ENCODE measurements around the gene MYO1B. TPM values are rescaled to one million over a fixed set of nuclear protein-coding genes. Genes with fewer than 3 reads are reported as not detected.
A peak's percentile ranks its signal among the peaks of the same experiment; 100 is the strongest.

MYO1B gene
- polyA plus RNA-seq, 4 donors, result 101 to 126 (median 119) TPM

GRCh38 chr2:191318037-191318728, 73.0 kb downstream of the MYO1B start:
- DNase-seq (ENCODE audit: low read depth in 4 of 4, low spot score in 3 of 4), result no peak

GRCh38 chr2:191318729-191319078, 73.5 kb downstream of the MYO1B start:
- peak in 1 of 4 donors; percentile 24 for DNase-seq (ENCODE audit: low read depth in 4 of 4, low spot score in 3 of 4)

GRCh38 chr2:191319186-191319585, 74.0 kb downstream of the MYO1B start:
- DNase-seq (ENCODE audit: low read depth in 4 of 4, low spot score in 3 of 4), result no peak

GRCh38 chr2:191320881-191321280, 75.7 kb downstream of the MYO1B start:
- no peak for DNase-seq (ENCODE audit: low read depth in 4 of 4, low spot score in 3 of 4)

- no peak for DNase-seq (ENCODE audit: low read depth in 4 of 4, low spot score in 3 of 4)
These were observed 76.9 kb downstream of the MYO1B start for GRCh38 chr2:191321861-191322662.

- no peak for DNase-seq (ENCODE audit: low read depth in 4 of 4, low spot score in 3 of 4)
These were observed 77.8 kb downstream of the MYO1B start for GRCh38 chr2:191322828-191323506.

GRCh38 chr2:191325651-191326365, 80.6 kb downstream of the MYO1B start:
- DNase-seq (ENCODE audit: low read depth in 4 of 4, low spot score in 3 of 4), result no peak

GRCh38 chr2:191327484-191327883, 82.3 kb downstream of the MYO1B start:
- no peak for DNase-seq (ENCODE audit: low read depth in 4 of 4, low spot score in 3 of 4)

GRCh38 chr2:191328150-191328809, 83.1 kb downstream of the MYO1B start:
- no peak for DNase-seq (ENCODE audit: low read depth in 4 of 4, low spot score in 3 of 4)

- no peak for DNase-seq (ENCODE audit: low read depth in 4 of 4, low spot score in 3 of 4)
These were observed 84.6 kb downstream of the MYO1B start for GRCh38 chr2:191329841-191330240.

- no peak for DNase-seq (ENCODE audit: low read depth in 4 of 4, low spot score in 3 of 4)
These were observed 88.7 kb downstream of the MYO1B start for GRCh38 chr2:191333911-191334357.

GRCh38 chr2:191335875-191336464, 90.8 kb downstream of the MYO1B start:
- DNase-seq (ENCODE audit: low read depth in 4 of 4, low spot score in 3 of 4), result no peak

- DNase-seq (ENCODE audit: low read depth in 4 of 4, low spot score in 3 of 4), result no peak
These were observed 96.2 kb downstream of the MYO1B start for GRCh38 chr2:191341436-191341835.

GRCh38 chr2:191343796-191344338, 98.7 kb downstream of the MYO1B start:
- no peak for DNase-seq (ENCODE audit: low read depth in 4 of 4, low spot score in 3 of 4)

GRCh38 chr2:191345788-191346187, 100.6 kb downstream of the MYO1B start:
- no peak for DNase-seq (ENCODE audit: low read depth in 4 of 4, low spot score in 3 of 4)

GRCh38 chr2:191347154-191347553, 102.0 kb downstream of the MYO1B start:
- DNase-seq (ENCODE audit: low read depth in 4 of 4, low spot score in 3 of 4), result no peak

GRCh38 chr2:191347881-191348280, 102.7 kb downstream of the MYO1B start:
- DNase-seq (ENCODE audit: low read depth in 4 of 4, low spot score in 3 of 4), result no peak

GRCh38 chr2:191349990-191350389, 104.8 kb downstream of the MYO1B start:
- DNase-seq (ENCODE audit: low read depth in 4 of 4, low spot score in 3 of 4), result no peak

- DNase-seq (ENCODE audit: low read depth in 4 of 4, low spot score in 3 of 4), result no peak
These were observed 105.6 kb downstream of the MYO1B start for GRCh38 chr2:191350826-191351225.

- no peak for DNase-seq (ENCODE audit: low read depth in 4 of 4, low spot score in 3 of 4)
These were observed 106.1 kb downstream of the MYO1B start for GRCh38 chr2:191351298-191351697.
